Small intestine (tissue), 4 donors: ENCODE measurements around the gene LPIN3. TPM values are rescaled to one million over a fixed set of nuclear protein-coding genes. Genes with fewer than 3 reads are reported as not detected.

Source experiments
- polyA plus RNA-seq, 4 donors: library from polyadenylated mRNA; stranded (reverse) in 3 of 4; unstranded in 1 of 4; fragments of 200-250 nt in 3 of 4; fragments of 120-200 nt in 1 of 4; gene quantifications; one replicate each; pipeline versions ENCODE4 v1.2.1 to v1.2.3, GENCODE V29; 2013
- donor health status: healthy with polysubstance abuse.
- donor health status: Bipolar disorder and iron deficiency.
- donor health status: healthy.

Gene LPIN3
- polyA plus RNA-seq, 4 donors: 39.9 to 130 (median 57.2) TPM

Other genes with a start within 250 kb of the LPIN3 start
- gene PLCG1, start 203.3 kb upstream of the LPIN3 start, polyA plus RNA-seq: 100 to 1,000 TPM in 1 of 4 donors, 10 to 100 TPM in 3; 27.6 to 106 (median 51.2) TPM
- gene ZHX3, start 23.1 kb upstream of the LPIN3 start, polyA plus RNA-seq: 10 to 100 TPM in 2 of 4 donors, 1 to 10 TPM in 2; 6.0 to 18.3 (median 10.2) TPM
- gene EMILIN3, start 26.0 kb downstream of the LPIN3 start, polyA plus RNA-seq: 1 to 10 TPM in 3 of 4 donors, under 1 TPM in 1; 0.54 to 2.6 (median 1.3) TPM